Measurements from ENCODE around the gene ARHGAP31.

DNA sequence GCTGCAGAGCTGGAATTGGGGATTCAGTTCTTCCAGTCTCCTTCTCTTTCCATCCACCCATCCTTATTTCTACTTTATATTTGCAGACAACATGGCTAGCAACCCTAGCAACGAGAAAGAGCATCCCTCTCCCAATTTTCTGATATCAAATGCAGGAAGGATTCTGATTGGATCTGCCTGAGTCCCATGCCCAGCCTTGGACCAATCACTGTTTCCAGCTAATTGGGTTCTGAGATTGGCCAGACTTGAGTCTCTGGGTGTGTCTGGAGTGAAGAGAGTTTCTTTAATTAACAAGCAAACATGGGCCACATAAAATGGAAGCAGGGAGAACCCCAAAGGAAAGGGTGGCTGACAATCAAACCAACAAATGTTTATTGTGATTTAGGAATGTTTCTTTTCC lies 108.6 kb downstream of the ARHGAP31 start:
- TF ChIP-seq, protein P1, sequence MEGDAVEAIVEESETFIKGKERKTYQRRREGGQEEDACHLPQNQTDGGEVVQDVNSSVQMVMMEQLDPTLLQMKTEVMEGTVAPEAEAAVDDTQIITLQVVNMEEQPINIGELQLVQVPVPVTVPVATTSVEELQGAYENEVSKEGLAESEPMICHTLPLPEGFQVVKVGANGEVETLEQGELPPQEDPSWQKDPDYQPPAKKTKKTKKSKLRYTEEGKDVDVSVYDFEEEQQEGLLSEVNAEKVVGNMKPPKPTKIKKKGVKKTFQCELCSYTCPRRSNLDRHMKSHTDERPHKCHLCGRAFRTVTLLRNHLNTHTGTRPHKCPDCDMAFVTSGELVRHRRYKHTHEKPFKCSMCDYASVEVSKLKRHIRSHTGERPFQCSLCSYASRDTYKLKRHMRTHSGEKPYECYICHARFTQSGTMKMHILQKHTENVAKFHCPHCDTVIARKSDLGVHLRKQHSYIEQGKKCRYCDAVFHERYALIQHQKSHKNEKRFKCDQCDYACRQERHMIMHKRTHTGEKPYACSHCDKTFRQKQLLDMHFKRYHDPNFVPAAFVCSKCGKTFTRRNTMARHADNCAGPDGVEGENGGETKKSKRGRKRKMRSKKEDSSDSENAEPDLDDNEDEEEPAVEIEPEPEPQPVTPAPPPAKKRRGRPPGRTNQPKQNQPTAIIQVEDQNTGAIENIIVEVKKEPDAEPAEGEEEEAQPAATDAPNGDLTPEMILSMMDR (IDR thresholded peaks at IDR 0.05; ENCODE audit: insufficient read depth, low read length, poor library complexity, severe bottlenecking): no peak
- TF ChIP-seq EZH2phosphoT487 (conservative IDR thresholded peaks at IDR 0.05; ENCODE audit: low read length): no peak

Measured in SU-DHL-6 (cell line).